Measurements from ENCODE around the gene RBMY1B.

DNA sequence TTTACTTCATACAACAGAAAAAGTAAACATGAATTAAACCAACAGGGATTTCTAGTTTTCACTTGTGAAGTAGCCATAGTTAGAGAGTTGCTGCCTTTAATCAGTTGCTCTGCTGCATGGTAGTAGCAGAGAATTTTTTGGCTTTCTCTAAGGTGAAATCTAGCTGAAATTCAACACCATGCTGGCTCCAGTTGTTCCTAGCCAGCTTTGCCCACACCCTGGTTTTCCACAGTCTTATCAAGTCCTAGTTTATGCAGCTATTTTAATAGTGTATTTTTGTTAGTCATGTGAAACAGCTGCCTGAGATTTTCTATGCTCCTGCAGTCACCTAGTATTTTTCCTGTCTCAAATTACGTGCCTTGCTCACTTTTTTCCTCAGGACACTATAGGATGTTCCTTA lies 28.2 kb upstream of the RBMY1B start:
- TF ChIP-seq, protein P1, sequence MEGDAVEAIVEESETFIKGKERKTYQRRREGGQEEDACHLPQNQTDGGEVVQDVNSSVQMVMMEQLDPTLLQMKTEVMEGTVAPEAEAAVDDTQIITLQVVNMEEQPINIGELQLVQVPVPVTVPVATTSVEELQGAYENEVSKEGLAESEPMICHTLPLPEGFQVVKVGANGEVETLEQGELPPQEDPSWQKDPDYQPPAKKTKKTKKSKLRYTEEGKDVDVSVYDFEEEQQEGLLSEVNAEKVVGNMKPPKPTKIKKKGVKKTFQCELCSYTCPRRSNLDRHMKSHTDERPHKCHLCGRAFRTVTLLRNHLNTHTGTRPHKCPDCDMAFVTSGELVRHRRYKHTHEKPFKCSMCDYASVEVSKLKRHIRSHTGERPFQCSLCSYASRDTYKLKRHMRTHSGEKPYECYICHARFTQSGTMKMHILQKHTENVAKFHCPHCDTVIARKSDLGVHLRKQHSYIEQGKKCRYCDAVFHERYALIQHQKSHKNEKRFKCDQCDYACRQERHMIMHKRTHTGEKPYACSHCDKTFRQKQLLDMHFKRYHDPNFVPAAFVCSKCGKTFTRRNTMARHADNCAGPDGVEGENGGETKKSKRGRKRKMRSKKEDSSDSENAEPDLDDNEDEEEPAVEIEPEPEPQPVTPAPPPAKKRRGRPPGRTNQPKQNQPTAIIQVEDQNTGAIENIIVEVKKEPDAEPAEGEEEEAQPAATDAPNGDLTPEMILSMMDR (IDR thresholded peaks at IDR 0.05; ENCODE audit: extremely low read depth in 1 of 2, insufficient read depth in 1 of 2, low read depth in 1 of 2, low read length in 2 of 2), result no peak
- no peak for TF ChIP-seq POLR2A (IDR thresholded peaks at IDR 0.05; ENCODE audit: low read depth, low read length)

All from endothelial cell of umbilical vein (primary cell).